Smooth muscle cell of the brain vasculature (primary cell): ENCODE data around the gene GPR160.
"Not testable (repeated sequence)": the region's sequence is repeated elsewhere in the genome, so short reads cannot be mapped to it uniquely, and the experiment has no call there.

Experiments
- DNase-seq: peaks from one replicate; pipeline ENCODE4 v3.0.0-alpha.2; 2012; ENCODE audit warnings: low read depth, low spot score

GPR160 gene

GRCh38 chr3:170037463-170038433 is at the start of gene GPR160:
Gene GPR160 (plus strand): TSS chr3:170037995. CDS start chr3:170083973, 45,978 bp downstream.
- no peak for DNase-seq

DNA sequence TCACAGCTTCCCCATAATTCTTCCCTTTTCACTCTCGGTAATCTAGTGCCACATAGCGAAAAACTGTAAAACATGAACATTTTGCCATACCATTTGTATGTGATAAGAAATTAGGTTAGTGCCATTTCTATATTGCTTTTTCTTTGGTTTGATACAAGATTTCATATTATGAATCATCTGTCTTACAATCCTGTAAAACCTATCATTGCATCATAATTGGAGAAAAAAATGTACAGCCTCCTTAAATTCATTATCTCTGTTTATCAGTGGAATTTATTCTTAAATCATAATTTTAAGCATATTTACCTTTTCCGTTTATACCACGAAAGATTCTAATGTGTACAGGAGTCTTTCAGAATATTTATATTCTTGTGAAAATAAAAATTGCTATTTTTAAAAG is 47.4 kb upstream of the GPR160 start:
- DNase-seq, result no peak

GRCh38 chr3:169992156-169992555 is 45.6 kb upstream of the GPR160 start:
- DNase-seq, result no peak

DNA sequence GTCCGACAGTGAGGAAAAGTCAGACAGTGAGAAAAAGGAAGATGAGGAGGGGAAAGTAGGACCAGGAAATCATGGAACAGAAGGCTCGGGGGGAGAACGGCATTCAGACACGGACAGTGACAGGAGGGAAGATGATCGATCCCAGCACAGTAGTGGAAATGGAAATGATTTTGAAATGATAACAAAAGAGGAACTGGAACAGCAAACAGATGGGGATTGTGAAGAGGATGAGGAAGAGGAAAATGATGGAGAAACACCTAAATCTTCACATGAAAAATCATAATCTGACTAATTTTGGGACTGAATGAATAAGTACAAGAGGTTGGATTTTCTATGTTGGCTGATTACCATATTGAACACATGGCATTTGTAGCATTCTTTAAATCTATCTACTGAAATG is 45.0 kb upstream of the GPR160 start:
- no peak for DNase-seq

GRCh38 chr3:169993761-169994160 is 44.0 kb upstream of the GPR160 start:
- DNase-seq, result no peak

- no peak for DNase-seq
Observed at GRCh38 chr3:169996063-169996462, 41.7 kb upstream of the GPR160 start.

GRCh38 chr3:169998668-169999131 is 39.1 kb upstream of the GPR160 start:
- DNase-seq, result no peak

GRCh38 chr3:169999433-169999832 is 38.4 kb upstream of the GPR160 start:
- no peak for DNase-seq

DNA sequence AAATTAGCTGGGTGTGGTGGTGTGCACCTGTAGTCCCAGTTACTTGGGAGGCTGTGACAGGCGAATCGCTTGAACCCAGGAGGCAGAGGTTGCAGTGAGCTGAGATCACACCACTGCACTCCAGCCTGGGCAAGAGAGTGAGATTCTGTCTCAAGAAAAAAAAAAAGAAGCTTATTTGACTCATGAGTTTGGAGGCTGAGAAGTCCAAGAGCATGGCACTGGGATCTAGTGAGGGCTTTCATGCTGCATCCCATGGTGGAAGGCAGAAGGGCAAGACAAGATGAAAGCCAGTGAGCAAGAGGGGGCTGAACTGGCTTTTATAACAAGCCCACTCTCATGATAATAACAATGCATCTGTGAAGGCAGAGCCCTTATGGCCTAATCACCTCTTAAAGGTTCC is 37.7 kb upstream of the GPR160 start:
- DNase-seq, result no peak

DNA sequence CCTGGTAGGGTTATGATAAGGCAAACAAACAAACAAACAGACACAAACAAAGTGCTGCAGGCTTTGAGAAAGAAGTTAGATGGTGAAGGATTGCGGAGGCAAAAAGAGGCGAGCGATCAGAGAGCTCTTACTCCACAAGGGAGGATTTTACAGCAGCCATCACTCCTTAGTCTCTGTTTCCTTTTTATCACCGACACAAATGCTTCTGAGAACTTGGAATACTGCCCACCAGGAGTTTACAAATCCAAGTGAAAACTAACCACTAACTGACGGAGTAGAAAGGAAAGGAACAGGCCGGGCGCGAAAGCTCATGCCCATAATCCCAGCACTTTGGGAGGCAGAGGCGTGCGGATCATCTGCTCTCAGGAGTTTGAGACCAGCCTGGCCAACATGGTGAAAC is 35.6 kb upstream of the GPR160 start:
- DNase-seq, result no peak

- DNase-seq, result no peak
Observed at GRCh38 chr3:170002879-170003278, 34.9 kb upstream of the GPR160 start.

- DNase-seq, result no peak
Observed at GRCh38 chr3:170003881-170004356, 33.9 kb upstream of the GPR160 start.

DNA sequence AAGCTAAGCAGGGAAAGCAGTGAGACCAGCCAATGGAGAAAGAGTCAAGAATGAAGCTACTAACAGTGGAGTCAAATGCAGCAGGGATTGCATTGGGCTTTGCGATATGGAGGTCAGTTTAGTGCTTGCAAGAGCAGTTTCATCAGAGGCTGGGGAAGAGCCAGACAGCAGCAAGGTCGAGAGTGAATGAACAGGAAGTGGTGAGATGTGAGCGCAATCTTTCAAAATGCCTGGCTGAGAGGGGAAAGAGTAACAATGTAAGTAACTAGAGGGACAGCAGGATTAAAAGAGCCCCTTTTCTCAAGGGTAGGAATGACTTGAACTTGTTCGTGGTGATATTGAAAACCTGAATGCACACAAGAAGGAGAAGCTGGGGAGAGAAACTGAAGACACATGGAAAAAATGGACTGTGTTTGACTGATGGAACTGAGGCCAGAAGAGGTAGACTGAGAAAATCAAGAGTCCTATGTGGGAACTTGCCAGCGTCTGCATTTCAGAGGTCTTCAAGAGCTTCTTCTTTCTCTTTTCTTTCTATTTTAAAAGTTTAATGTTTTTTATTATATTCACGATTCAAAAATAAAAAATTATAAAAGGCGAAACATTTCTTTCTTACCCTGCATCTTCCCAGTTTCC is 30.6 kb upstream of the GPR160 start:
- no peak for DNase-seq

- DNase-seq, result no peak
Observed at GRCh38 chr3:170010498-170010897, 27.3 kb upstream of the GPR160 start.

- no peak for DNase-seq
Observed at GRCh38 chr3:170012683-170013400, 25.0 kb upstream of the GPR160 start.

GRCh38 chr3:170016057-170016456 is 21.7 kb upstream of the GPR160 start:
- no peak for DNase-seq

DNA sequence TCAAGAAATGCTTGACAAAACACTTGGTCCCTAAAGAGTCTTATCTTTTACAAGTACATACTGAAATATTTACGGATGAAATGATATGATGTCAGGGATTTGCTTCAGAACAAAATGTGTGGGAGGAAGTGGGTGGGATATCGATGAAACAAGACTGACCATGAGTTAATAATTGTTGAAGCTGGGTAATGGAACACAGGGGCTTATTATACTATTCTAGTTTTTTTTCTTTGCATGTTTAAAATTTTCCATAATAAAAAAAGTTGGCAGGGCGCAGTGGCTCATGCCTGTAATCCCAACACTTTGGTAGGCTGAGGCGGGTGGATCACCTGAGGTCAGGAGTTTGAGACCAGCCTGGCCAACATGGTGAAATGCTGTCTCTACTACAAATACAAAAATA is 18.5 kb upstream of the GPR160 start:
- not testable (repeated sequence) for DNase-seq

GRCh38 chr3:170021083-170021482 is 16.7 kb upstream of the GPR160 start:
- DNase-seq, result no peak

DNA sequence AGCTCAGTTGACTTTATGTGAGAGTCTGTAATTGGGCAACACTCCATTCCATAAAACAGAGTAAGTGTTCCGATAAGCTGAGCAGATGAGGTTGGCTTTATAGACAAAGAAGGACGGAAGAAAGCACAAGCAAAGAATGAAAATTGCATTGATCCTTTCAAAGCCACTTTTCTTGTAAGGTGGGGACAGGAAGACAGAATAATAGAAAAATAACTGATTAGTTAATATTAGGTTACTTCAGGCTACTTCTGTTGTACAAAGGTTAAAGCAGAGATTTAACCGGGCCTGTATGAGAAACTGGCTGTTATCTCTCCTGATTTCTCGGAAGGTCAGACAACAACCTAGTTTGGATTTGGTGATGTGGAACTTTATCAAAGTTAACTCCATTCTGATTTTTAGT is 15.5 kb upstream of the GPR160 start:
- no peak for DNase-seq

DNA sequence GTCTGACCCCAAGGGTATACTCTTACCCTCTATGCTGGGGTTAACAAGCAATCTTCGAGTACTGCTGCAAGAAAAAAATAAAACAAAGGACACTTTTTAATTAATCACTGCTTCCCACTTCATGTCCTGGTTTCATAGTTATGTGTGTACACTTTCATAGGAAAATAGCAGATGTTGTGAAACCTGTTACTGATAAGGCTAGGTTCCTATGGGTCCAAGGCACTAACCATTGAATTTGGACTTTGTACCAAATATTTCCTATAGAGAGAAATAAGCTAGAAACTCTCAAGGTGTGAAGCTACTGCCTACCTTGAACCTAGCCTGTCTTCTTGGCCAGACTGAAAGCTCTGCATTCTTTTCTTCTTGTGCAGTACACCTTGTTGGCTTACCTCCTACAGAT is 14.6 kb upstream of the GPR160 start:
- no peak for DNase-seq

DNA sequence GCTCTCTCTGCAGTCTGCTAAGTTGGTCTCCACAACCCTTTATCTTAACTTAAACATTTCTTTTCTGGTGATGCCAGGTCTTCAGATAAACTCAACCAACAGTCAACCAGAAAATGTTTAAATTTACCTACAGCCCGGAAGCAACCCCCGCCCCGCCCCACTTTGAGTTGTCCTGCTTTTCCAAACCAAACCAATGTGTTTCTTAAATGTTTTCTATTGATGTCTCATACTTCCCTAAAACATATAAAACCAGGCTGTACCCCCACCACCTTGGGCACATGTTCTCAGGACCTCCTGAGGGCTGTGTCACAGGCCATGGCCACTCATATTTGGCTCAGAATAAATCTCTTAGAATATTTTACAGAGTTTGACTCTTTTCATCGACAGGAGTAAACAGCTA is 13.2 kb upstream of the GPR160 start:
- DNase-seq, result no peak
